Smooth muscle cell of the brain vasculature (primary cell): ENCODE data around the gene KRT73.

Experiments
- DNase-seq: peaks from one replicate; pipeline ENCODE4 v3.0.0-alpha.2; 2012; ENCODE audit warnings: low read depth, low spot score

The KRT73 gene

DNA sequence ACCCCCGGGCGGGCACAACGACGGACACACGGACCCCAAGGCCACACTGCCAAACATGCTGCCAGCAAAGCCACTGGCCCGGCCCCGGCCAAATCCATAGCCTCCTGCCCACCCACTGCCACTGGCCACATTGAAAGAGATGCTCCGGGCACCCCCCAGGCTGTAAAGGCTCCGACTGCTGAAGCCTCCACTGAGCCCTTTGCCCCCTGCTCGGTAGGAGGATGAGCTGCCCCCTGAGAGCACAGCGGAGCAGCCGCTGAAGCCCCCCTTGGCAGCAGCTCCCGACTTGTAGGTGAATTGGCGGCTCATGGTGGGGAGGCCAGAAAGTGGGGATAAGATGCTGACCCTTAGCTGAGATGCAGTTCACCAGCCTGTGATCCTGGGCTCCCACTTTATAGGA, at the start of gene KRT73:
Gene KRT73 (minus strand): TSS at position 344 of the 400 bp plus-strand sequence. CDS start 35 bp downstream, at position 309.
- DNase-seq: no peak

DNA sequence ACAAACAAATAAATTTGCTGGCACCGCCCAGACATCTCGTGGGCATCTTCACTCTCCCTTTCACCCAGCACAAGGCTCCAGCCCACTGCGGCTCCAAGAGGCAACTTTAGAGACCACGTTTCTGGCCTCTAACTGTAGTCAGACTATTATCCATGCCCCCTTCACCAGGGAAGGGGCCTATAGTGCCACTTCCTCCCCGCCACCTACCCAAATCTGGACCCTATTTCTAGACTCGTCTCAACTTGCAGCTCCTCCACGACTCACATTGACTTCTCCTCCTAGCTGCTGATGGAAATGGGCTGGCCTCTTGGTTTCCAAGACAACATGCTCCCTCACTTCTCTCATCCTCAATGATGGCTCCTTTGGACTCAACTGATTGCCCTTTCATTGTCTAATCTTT, 49.6 kb upstream of the KRT73 start:
- DNase-seq: no peak

DNA sequence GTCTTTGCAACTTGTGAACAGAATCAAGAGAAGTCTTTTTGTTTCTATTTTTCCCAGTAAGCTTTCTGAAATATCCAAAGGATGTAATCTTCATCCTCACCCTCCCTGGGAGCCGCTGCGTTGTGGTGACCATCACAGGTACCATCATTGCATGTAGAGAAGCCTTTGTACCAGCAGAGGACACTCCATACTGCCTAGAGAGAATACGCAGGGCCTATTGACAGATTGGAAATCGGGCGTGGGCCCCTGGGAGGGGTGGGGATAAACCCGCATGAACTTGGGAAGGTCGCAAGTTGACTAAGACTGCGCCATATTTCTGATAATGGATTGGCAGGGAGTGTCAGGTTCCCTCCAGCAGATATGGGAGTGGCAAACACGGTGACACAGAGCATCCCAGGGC, 49.1 kb upstream of the KRT73 start:
- no peak for DNase-seq

DNA sequence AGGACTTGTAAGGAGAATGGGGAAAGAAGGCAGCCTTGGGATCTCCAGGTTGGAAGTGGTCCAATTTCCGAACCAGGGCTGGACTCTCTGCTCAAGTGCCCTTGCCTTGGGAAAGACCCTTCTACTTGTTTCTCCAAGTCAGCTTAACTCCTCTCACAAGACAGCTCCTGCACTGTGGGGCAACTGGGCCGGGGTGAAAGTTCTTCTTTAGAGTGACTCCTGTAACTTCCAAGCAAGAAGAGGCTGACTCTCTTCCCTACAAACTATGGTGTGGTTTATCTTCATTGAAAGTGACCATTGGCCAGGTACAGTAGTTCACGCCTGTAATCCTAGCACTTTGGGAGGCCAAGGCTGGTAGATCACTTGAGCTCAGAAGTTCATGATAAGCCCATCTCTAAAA, 48.1 kb upstream of the KRT73 start:
- no peak for DNase-seq

DNA sequence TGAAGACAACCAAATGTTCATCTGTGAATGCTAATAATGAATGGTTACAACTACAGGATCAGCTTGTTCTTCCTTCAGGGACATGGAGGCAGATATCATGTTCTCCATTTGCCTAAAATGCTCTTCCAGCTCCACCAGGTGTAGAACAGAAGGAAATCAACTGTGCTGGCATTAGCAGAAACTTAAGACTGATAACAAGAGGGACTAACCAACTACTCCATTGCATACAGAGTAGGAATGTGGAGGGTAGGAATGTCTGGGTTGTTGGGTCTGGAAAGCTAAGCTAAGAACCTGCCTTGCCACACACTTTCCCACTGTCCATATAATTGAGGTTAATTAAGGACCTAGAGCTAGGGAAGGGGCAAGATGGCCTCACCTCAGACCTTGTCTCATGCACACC, 45.1 kb upstream of the KRT73 start:
- no peak for DNase-seq

DNA sequence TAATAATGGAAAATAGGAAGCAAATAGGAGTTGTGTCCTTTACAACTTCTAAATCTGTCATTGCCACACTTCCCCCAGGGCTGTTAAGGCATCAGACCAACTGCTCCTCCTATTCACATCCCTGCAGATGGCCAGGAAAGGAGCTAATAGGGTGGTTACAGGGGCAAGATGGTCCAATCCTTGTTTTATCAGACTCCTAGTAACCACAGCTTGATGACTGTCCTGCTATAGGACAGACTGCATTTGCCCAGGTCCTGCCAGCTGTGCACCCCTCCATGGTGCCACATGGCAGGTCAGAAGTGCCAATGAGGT, 44.5 kb upstream of the KRT73 start:
- no peak for DNase-seq

DNA sequence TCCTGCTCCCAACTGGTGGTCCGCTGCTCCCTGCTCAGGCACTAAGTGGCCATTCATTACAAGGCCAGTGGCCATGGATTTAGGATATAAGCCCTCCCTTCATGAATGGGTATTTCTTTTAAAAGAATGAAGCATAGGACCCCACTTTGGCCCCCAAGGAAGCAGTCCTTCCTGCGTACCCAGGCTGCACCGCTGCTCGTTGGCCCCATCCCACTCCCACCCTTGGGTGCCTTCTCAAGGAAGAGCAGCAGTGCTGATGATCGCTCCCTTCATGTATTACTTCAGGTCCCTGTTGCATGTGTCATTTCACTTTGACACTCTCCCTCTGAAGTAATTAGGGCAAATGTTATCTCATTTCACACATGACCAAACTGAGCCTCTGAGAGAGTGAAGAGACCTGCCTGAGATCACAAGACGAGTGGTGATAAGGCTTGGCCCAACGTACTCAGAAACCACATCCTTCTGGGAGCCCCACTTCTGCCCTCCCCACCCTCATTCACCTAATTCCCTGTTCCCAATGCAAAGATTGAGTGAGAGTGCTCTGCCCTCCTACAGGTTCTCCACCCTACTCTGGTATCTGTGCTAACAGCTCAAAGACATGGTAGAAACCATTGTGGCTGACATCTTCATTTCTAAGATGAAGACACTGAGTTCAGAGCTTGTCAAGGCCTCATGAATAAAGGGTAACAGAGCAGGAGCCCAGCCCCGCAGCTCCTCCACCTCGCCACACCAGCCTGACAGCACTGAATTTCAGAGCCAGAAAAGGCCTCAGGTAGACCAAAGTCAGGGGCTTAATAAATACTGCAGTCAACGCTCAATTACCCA, 43.9 kb upstream of the KRT73 start:
- DNase-seq: no peak

DNA sequence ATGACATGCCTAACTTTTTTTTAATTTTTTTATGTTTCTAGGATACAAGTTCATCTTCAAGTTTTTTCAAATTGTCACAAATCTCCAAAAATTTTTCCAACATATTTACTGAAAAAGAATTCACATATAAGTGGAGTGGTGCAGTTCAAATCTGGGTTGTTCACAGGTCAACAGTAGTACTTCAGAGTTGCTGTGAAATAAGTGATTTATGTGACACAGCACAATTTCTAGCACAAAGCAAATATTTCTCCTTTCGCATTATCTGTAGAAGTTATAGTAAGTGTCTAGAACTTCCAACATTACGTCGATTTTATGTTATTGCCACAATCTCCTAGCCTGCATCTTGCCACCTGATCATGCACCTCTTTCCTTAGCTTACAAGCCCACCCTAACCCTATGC, 43.3 kb upstream of the KRT73 start:
- DNase-seq: no peak

DNA sequence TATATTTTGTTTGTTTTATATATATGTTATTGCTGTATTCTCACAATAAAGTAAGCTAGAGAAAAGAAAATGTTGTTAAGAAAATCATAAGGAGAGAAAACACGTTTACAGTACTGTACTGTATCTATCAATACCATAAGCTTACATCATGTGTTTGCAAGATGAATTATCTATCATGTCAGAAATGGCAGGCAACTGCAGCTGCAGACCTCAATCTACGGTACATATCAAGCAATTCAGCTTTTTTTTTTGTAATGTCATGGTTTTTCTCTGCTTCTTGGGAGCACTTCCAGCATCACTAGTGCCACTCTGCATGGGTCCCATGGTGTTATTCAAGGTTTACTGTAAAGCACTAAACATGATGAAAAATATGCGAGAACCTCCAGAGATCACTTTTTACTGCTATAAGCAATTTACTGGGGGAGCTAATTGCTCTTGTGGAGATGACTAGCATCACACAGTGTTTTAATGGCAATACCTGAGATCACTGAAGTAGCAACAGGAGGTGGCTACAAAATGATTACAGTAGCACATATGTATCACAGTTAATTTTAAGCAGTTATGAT, 42.7 kb upstream of the KRT73 start:
- no peak for DNase-seq

DNA sequence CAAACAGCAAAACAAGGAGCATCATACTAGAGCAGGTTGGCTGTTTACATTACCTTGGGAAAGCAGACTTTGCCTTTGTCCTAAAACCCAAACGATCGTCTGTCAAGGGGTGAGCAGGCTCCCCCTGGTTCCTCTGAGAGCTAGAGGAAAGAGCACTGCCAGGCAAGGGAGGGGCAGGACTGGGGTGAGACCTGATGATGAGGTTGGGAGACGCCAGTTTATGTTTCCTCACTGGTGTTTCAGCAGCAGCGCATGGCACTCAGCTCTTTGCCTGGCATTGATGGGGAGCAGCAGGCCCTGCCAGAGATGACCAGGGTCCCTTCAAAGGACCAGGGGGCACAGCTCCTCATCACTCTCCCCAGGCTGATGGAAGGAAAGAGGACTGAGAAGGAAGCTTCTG, 41.6 kb upstream of the KRT73 start:
- DNase-seq: no peak

DNA sequence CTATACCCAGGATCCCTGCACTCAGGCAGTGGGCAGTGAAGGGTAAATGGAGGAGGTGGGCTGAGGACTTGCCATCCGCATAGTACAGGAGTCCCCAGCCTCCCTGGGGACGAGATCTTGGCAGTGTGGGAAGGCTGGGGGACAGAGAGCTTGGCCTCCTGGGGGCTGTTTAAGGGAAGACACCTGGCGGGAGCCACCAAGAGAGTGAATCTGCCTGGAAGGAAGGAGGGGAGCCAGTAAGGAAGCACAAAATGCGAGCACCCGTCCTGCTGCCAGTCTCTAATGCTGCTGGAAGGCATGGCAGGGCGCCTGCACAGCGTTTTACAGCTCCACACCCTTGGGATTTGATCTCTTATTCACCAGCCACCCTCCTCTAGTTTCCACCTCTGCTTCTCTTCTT, 41.0 kb upstream of the KRT73 start:
- no peak for DNase-seq

DNA sequence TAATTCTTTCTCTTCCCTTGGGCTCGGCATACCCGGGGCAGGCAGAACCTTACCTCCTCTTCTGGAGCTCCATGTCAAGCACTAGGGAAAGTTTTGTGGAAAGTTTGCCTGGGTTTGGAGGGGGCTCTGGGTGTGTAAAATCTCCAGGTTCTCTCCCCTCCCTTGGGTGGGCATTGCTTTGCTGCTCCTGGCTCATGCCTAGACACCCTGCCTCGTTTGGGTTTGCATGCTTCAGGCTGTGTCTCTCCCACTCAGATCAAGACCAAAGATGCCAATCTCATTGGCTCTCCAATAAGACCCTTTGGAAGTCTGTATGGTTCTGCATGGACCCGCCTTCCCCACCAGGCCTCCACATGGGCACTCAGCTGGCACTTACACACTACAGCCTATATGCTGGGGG, 39.8 kb upstream of the KRT73 start:
- no peak for DNase-seq

DNA sequence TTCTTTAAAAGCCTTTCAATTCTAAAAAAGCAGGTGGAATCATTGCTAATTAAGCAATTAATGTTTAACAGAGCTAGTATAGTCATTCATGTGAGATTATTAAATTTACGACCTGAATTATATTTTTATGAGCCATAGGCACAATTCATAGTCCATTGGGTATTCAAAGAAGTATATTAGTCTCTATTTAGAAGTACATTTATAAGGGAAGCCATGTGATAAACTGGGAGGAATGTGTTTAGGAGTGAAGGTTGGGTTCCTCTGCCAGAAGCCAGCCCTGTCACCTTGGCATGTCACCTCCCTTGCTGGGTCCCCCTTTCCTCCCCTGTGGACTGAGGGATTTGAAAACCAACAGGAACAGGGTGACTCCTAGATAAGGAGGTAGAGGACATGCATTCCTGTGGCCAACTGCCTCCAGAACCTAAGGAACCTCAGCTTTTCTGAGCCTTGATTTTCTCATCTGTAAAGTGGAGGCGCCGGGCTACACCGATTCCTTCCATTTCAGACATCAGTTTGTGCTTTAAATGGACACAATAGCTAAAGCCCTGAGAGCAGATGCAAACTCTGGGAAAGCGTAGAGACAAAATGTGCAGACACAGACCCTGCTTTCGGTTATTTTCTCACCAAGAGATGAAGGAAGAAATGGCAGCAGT, 39.0 kb upstream of the KRT73 start:
- no peak for DNase-seq

DNA sequence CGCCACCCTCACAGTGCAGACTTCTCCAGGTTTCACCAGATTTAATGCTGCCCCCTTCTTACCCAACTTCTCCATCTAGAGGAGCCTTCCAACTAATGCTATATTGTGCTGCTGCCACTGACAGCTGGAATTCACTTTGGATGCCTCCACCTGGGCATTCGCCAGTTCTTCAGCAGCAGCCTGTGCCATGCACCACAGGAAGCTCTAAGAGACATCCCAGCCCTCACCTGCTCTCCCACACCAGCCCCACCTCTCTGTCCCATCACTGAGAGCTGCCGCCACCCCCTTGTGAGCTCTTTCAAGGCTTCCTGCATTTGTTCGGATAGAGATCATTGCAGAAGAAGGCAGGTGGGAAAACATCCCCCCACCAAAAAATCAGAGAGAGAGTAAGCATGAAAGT, 38.3 kb upstream of the KRT73 start:
- no peak for DNase-seq

DNA sequence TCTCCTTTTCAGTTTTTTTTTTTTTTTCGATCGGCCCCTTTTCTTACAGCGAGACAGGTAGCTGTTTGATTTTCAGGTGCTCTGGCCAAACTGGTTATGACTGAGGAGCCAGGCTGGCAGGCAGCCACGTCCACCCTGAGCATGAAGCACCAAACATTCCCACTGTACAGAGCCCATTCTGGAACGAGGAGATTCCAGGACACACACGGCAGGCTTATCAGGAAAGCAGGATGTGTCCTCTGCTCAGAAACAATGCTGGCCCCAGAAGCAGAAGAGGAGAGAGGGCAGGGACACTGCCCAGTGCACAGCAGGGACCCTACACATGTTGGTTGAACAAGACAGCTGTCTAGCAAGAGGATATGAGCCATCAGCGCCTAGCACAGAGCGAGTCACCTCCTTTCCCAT, 37.4 kb upstream of the KRT73 start:
- DNase-seq: no peak

DNA sequence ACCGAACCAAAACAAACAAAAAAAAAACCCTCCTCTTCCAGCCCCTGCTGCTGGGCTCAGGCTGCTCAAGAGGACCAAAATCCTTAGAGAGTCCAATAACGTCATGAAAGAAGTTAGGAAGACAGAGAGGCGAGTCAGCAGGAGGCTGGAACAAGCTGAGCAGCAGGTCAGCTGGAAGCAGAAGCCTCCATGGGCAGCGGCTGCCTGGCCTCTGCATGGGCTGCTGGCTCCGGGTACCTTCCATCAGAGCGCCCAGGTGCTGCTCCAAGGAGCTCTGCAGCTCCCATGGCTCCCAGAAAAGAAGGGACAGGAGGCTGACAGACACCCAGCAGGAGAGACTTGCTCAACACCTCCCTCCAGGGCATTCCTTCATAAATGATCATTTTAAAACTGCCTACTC, 36.9 kb upstream of the KRT73 start:
- no peak for DNase-seq

DNA sequence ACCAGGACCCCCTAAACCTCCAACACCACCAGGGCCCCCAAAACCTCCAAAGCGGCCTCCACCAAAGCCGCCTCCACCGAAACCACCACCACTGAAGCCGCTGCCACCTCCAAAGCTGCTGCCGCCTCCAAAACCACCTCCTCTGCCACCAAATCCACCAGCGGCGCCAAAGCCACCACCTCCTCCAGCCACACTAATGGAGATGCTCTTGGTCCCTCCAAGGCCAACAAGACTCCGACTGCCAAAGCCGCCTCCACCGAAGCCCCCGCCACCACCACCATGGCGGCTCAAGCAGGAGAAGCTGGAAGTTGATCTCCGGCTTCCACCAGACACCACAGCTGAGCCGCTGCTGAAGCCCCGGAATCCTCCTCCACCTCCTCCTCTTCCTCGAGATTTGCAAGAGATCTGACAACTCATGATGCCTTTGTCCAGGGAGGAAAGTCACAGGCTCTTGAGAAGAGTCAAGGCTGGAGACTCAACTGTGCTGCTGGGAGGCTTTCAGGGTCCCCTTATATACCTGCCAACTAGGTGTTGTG, 33.4 kb upstream of the KRT73 start, which contains the start of gene KRT2:
Gene KRT2 (minus strand): TSS at position 486 of the 536 bp plus-strand sequence. CDS start 69 bp downstream, at position 417.
- DNase-seq: no peak

DNA sequence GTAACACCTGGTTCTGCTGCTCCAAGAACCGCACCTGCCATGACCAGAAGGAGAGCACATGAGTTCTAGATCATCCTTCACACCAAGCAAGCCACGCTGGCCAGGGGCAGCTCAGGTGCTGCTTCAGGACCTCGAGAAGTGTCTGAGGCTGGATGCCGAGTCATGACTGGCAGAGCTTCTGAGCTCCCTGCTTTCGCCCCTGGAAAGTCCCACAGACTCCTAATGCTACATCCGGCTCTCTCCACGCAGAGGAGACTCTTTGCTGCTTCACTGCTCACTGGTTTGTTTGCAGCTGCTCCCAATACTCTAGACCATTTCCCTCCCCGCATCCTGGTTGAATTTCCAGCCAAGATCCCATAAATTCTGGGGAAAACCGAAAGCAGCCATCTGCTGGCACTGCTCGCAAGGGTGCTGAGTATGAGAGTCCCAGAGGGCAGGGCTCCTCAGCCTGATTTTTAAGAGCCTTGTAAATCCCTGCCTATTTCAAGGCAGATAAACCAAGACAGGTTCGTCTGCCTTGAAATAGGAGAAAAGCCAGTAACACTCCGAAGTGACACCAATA, 32.2 kb upstream of the KRT73 start:
- DNase-seq: no peak

DNA sequence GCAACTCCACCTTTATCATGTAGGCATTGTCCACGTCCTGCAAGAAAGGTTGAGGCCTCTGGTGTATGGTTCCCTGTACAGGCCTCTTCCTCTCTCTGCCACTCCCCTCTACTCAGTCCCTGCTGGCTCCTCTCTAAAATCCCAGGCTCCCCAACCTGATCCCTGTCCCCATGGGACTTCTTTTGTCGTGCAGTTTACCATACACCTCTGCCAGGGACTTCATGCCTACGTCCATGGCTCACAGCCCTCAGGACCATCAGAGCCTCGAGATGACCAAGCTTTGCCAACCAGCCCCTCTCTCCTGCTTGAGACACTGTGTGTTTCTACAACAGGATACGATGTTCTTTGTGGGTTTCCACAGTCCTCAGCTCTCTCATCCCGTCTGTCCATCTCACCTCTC, 30.7 kb upstream of the KRT73 start:
- no peak for DNase-seq

DNA sequence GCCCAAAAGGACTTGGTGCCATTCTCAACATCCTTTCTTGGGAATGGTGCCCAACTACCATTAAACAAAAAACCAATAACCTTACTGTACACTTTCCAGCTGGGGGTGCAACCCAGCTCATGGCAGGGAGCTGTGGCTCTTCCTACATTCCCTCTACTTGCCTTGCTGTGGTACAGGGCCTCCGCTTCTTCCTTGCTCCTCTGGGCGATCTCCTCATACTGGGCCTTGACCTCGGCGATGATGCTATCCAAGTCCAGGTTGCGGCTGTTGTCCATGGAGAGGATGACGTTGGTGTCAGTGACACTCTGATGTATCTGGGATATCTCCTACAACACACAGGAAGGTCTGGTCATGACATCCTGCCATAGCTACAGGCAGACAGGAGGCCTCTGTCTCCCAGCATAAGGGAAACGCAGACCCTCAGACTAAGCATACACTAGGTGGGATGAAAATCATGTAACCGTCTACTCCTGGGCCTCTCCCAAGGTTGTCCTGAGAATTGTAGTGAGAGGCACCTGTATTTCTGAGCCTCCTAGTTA, 29.7 kb upstream of the KRT73 start:
- no peak for DNase-seq

DNA sequence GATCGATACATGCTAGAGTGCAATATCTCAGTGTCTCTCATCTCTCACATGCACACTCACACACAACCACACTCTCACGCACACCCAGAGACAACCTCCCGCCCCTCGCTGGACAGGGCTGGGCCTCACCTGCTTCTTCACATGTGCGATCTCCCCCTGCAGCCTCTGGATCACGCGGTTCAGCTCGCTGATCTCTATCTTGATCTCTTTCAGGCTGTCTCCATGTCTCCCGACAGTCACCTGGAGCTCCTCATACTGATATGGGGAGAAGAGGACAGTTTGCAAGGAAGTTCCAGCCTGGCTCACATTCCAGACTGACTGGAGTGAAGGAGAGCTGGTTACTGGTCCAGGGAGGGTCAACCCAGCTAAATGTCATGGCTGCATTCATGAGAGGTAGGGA, 29.2 kb upstream of the KRT73 start:
- DNase-seq: no peak

DNA sequence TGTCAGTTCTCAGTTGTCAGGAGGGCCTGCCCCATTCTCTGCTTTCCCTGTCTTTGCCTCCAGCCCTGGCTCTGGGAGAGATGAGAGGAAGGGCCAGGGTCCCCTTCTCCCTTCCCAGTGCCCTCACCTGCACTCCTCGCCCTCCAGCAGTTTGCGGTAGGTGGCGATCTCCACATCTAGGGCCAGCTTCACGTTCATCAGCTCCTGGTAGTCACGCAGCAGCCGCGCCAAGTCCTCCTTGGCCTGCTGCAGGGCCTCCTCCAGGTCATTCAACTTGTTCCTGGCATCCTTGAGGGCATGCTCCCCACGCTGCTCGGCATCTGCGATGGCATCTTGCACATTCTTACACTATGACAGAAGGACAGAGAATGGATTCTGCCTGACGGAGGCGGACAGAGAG, 28.3 kb upstream of the KRT73 start:
- no peak for DNase-seq
